GM12878 (cell line): ENCODE results near the gene BCO1. TPM values are rescaled to one million over a fixed set of nuclear protein-coding genes. Genes with fewer than 3 reads are reported as not detected.

Experiments
- ATAC-seq: fragments of 200-7000 bp; cut with Tn5 transposase; 3 replicates; pipeline ENCODE4 v1.9.1; 2020; ENCODE audit warnings: mild to moderate bottlenecking, moderate library complexity
- BruUV-seq: library from RNA; stranded (reverse); fragments of 400-500 nt; replicated peaks from 2 replicates; lab custom pipeline; 2021; lab: Mats Ljungman, UMichigan
- CTCF ChIA-PET: fragments of 300-600 bp; sonication (Branson Sonifier 250); formaldehyde crosslinking; extraction: SDS; loops from one replicate; lab custom pipeline; 2021; ENCODE audit warnings: inconsistent platforms; lab: Yijun Ruan, JAX
- POLR2A ChIA-PET: fragments of 350-600 bp; formaldehyde crosslinking; extraction: SDS; loops from one replicate; lab custom pipeline; 2021; ENCODE audit warnings: inconsistent platforms; lab: Charles Lee
- RAD21 ChIA-PET: fragments of 300-600 bp; sonication (Branson Sonifier 250); formaldehyde crosslinking; loops from one replicate; lab custom pipeline; 2023; ENCODE audit warnings: antibody characterized with exemption; ENCODE audit not compliant: unreplicated experiment; lab: Charles Lee
- SMC1A ChIA-PET: fragments of 300-600 bp; sonication (Branson Sonifier 250); formaldehyde crosslinking; loops from one replicate; lab custom pipeline; 2023; ENCODE audit not compliant: unreplicated experiment, uncharacterized antibody; lab: Charles Lee
- DNase-seq: peaks from one replicate; pipeline ENCODE4 v3.0.0-alpha.2; 2011; ENCODE audit warnings: low read depth, low spot score
- FAIRE-seq: peaks from 3 replicates; lab custom pipeline; 2011; peaks lifted over from hg19 to GRCh38; lab: Jason Lieb, UNC
- H2AFZ ChIP-seq: 2 replicates; pipeline ENCODE4 v1.6.0; 2011; ENCODE audit warnings: low read depth, low read length, control low read depth; ENCODE audit not compliant: control insufficient read depth
- H3K27ac ChIP-seq: 2 replicates; pipeline ENCODE4 v1.5.1; 2011; ENCODE audit warnings: control low read depth; ENCODE audit not compliant: control insufficient read depth, insufficient read depth
- H3K27me3 ChIP-seq, 2 experiments: replicated peaks in 1 of 2; 2 replicates each; pipeline versions ENCODE4 v1.6.0 to v1.6.1; 2011; ENCODE audit warnings: low read length in 1 of 2; ENCODE audit not compliant: control insufficient read depth in 2 of 2, insufficient read depth in 2 of 2
- H3K36me3 ChIP-seq, 2 experiments: 2 replicates each; pipeline ENCODE4 v1.5.1; 2011; ENCODE audit warnings: low read length in 1 of 2; ENCODE audit not compliant: control insufficient read depth in 2 of 2, insufficient read depth in 2 of 2
- H3K4me1 ChIP-seq: 2 replicates; pipeline ENCODE4 v1.6.1; 2011; ENCODE audit warnings: mild to moderate bottlenecking, low read length, moderate library complexity, mixed read lengths; ENCODE audit not compliant: control insufficient read depth, insufficient read depth
- H3K4me2 ChIP-seq: 2 replicates; pipeline ENCODE4 v1.6.0; 2011; ENCODE audit warnings: control low read depth; ENCODE audit not compliant: control insufficient read depth, insufficient read depth
- H3K4me3 ChIP-seq: fragments of 200-600 bp; sonication (generic); 2 replicates; pipeline ENCODE4 v1.5.1; 2016
- H3K79me2 ChIP-seq: 2 replicates; pipeline ENCODE4 v1.6.0; 2011; ENCODE audit warnings: low read length; ENCODE audit not compliant: control insufficient read depth, insufficient read depth
- H3K9ac ChIP-seq: 2 replicates; pipeline ENCODE4 v1.8.0; 2011; ENCODE audit warnings: low read length, control low read depth, mixed read lengths; ENCODE audit not compliant: control insufficient read depth, insufficient read depth
- H3K9me3 ChIP-seq: replicated peaks from 3 replicates; pipeline ENCODE4 v1.5.1; 2011; ENCODE audit warnings: mild to moderate bottlenecking, low read length; ENCODE audit not compliant: control insufficient read depth, insufficient read depth
- H4K20me1 ChIP-seq: 2 replicates; pipeline ENCODE4 v1.6.0; 2011; ENCODE audit not compliant: control insufficient read depth, insufficient read depth
- CREM ChIP-seq: IDR thresholded peaks from 2 replicates; pipeline ENCODE4 v1.6.1; 2014; ENCODE audit warnings: antibody characterized with exemption, low read depth
- EP300 ChIP-seq, 2 experiments: fragments of 150-350 bp in 1 of 2; IDR thresholded peaks; 2 replicates each; pipeline ENCODE4 v1.6.1; 2011 to 2012; ENCODE audit warnings: low read depth in 2 of 2, low read length in 2 of 2, borderline replicate concordance in 1 of 2, improper control_type of control experiment in 1 of 2, inconsistent platforms in 1 of 2; ENCODE audit not compliant: control insufficient read depth in 1 of 2
- JUNB ChIP-seq: IDR thresholded peaks from 2 replicates; pipeline ENCODE4 v1.6.1; 2016; ENCODE audit warnings: antibody characterized with exemption, mild to moderate bottlenecking
- NR2F1 ChIP-seq: fragments of 450-650 bp; conservative IDR thresholded peaks from 2 replicates; pipeline ENCODE4 v1.6.1; 2017; ENCODE audit warnings: mild to moderate bottlenecking
- ZZZ3 ChIP-seq: IDR thresholded peaks from 2 replicates; pipeline ENCODE4 v1.6.1; 2011; ENCODE audit warnings: low read depth; ENCODE audit not compliant: control insufficient read depth, insufficient read length
- in situ Hi-C: fragments of 300-500 bp; cut with MboI; formaldehyde crosslinking; loops from 9 replicates; pipeline ENCODE4 v1.14.3; 2018; ENCODE audit warnings: mixed read lengths
- intact Hi-C: fragments of 100-400 bp; cut with micrococcal nuclease; formaldehyde crosslinking; loops from one replicate; pipeline ENCODE4 v1.14.2; 2022; ENCODE audit not compliant: unreplicated experiment
- polyA plus RNA-seq, 11 experiments: library from polyadenylated mRNA; depleted of rRNA in 4 of 11; unstranded in 6 of 11; stranded (reverse) in 5 of 11; fragments of >200 nt; fragmentation: Nextera tagmentation in 4 of 11; fragmentation: Illumina TruSeq in 1 of 11; extraction: Ambion mirVana in 4 of 11; extraction: Trizol in 1 of 11; gene quantifications; 1 replicate in 1 of 11; 2 replicates in 10 of 11; pipeline versions ENCODE4 v1.2.1 to v1.2.3, GENCODE V29; 2011 to 2016; ENCODE audit warnings: inconsistent platforms in 2 of 11, missing spikeins in 2 of 11, low read depth in 1 of 11
- total RNA-seq, 4 experiments: library from RNA; depleted of rRNA in 3 of 4; stranded (reverse); fragments of >200 nt in 3 of 4; fragmentation: Illumina TruSeq in 1 of 4; extraction: Trizol in 1 of 4; gene quantifications; 2 replicates each; pipeline versions ENCODE4 v1.2.1 to v1.2.3, GENCODE V29; 2013 to 2021
- TF ChIP-seq, protein P1 (sequence below): IDR thresholded peaks from 2 replicates; pipeline ENCODE4 v1.6.1; 2012; ENCODE audit warnings: improper control_type of control experiment, low read depth, low read length; ENCODE audit not compliant: insufficient replicate concordance
- TF ChIP-seq, protein P2 (sequence below): fragments of 450-650 bp; formaldehyde crosslinking; IDR thresholded peaks from 2 replicates; pipeline ENCODE4 v1.4.0; 2020; ENCODE audit warnings: mild to moderate bottlenecking, moderate library complexity

BCO1 gene
- total and polyA plus RNA-seq, 10 of the 15 experiments (the other 5 are each of a cell fraction or from before 2014, with no cell fraction given), result 0.09 to 0.21 (median 0.14) TPM; not detected in 7

GRCh38 chr16:81311762-81312161 is 73.3 kb downstream of the BCO1 start:
- Histone ChIP-seq H3K27me3 (no peaks in the 10 kb centered on the region), H3K9ac (no peak overlapping the region), H2AFZ (no peak overlapping the region), H3K79me2 (peaks cover 15% of the 10 kb centered on the region), H3K4me3 (no peak overlapping the region), H3K4me1 (peaks cover 7% of the 10 kb centered on the region), H3K27ac (no peak overlapping the region), H4K20me1 (no peaks in the 10 kb centered on the region), H3K4me2 (no peak overlapping the region), H3K9me3 (no peaks in the 10 kb centered on the region), H3K36me3 (no peaks in the 10 kb centered on the region)
- no TSS peak for BruUV-seq
- in situ Hi-C loops (no loop called here), intact Hi-C loops (loop anchor here (10.0 kb wide), 1 partner anchor 307 kb away; the partner anchor contains the start of genes CENPN and CMC2)
- POLR2A ChIA-PET, result no interaction called here
- DNase-seq, result no peak
- FAIRE-seq, result no peak
- TF ChIP-seq JUNB (no peak), NR2F1 (no peak), ZZZ3 (no peak), EP300 (IDR thresholded peaks at IDR 0.05; ENCODE audit: borderline replicate concordance in 1 of 2, control insufficient read depth in 1 of 2, low read depth in 2 of 2, low read length in 2 of 2) (no peak), CREM (no peak)
- TF ChIP-seq, protein P1, sequence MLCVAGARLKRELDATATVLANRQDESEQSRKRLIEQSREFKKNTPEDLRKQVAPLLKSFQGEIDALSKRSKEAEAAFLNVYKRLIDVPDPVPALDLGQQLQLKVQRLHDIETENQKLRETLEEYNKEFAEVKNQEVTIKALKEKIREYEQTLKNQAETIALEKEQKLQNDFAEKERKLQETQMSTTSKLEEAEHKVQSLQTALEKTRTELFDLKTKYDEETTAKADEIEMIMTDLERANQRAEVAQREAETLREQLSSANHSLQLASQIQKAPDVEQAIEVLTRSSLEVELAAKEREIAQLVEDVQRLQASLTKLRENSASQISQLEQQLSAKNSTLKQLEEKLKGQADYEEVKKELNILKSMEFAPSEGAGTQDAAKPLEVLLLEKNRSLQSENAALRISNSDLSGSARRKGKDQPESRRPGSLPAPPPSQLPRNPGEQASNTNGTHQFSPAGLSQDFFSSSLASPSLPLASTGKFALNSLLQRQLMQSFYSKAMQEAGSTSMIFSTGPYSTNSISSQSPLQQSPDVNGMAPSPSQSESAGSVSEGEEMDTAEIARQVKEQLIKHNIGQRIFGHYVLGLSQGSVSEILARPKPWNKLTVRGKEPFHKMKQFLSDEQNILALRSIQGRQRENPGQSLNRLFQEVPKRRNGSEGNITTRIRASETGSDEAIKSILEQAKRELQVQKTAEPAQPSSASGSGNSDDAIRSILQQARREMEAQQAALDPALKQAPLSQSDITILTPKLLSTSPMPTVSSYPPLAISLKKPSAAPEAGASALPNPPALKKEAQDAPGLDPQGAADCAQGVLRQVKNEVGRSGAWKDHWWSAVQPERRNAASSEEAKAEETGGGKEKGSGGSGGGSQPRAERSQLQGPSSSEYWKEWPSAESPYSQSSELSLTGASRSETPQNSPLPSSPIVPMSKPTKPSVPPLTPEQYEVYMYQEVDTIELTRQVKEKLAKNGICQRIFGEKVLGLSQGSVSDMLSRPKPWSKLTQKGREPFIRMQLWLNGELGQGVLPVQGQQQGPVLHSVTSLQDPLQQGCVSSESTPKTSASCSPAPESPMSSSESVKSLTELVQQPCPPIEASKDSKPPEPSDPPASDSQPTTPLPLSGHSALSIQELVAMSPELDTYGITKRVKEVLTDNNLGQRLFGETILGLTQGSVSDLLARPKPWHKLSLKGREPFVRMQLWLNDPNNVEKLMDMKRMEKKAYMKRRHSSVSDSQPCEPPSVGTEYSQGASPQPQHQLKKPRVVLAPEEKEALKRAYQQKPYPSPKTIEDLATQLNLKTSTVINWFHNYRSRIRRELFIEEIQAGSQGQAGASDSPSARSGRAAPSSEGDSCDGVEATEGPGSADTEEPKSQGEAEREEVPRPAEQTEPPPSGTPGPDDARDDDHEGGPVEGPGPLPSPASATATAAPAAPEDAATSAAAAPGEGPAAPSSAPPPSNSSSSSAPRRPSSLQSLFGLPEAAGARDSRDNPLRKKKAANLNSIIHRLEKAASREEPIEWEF, result no peak
- TF ChIP-seq, protein P2, sequence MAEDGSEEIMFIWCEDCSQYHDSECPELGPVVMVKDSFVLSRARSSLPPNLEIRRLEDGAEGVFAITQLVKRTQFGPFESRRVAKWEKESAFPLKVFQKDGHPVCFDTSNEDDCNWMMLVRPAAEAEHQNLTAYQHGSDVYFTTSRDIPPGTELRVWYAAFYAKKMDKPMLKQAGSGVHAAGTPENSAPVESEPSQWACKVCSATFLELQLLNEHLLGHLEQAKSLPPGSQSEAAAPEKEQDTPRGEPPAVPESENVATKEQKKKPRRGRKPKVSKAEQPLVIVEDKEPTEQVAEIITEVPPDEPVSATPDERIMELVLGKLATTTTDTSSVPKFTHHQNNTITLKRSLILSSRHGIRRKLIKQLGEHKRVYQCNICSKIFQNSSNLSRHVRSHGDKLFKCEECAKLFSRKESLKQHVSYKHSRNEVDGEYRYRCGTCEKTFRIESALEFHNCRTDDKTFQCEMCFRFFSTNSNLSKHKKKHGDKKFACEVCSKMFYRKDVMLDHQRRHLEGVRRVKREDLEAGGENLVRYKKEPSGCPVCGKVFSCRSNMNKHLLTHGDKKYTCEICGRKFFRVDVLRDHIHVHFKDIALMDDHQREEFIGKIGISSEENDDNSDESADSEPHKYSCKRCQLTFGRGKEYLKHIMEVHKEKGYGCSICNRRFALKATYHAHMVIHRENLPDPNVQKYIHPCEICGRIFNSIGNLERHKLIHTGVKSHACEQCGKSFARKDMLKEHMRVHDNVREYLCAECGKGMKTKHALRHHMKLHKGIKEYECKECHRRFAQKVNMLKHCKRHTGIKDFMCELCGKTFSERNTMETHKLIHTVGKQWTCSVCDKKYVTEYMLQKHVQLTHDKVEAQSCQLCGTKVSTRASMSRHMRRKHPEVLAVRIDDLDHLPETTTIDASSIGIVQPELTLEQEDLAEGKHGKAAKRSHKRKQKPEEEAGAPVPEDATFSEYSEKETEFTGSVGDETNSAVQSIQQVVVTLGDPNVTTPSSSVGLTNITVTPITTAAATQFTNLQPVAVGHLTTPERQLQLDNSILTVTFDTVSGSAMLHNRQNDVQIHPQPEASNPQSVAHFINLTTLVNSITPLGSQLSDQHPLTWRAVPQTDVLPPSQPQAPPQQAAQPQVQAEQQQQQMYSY (CRISPR knock-in tag), result no peak
- no peak for ATAC-seq
- CTCF ChIA-PET, result interaction anchor here (1.3 to 3.0 kb wide), 2 partner anchors 106 to 277 kb away, joined by 4 to 7 read pairs; no protein-coding TSS in a partner anchor
- RAD21 ChIA-PET, result no interaction called here
- SMC1A ChIA-PET, result interaction anchor here (1.8 kb wide), 1 partner anchor 9 kb away, joined by 4 read pairs; no protein-coding TSS in a partner anchor
